GM12878 (cell line): ENCODE data around the gene IRS1. TPM values are rescaled to one million over a fixed set of nuclear protein-coding genes. Genes with fewer than 3 reads are reported as not detected.

Experiments used
- ATAC-seq: fragments of 200-7000 bp; cut with Tn5 transposase; 3 replicates; pipeline ENCODE4 v1.9.1; 2020; ENCODE audit warnings: mild to moderate bottlenecking, moderate library complexity
- BruUV-seq: library from RNA; stranded (reverse); fragments of 400-500 nt; replicated peaks from 2 replicates; lab custom pipeline; 2021; lab: Mats Ljungman, UMichigan
- CTCF ChIA-PET: fragments of 300-600 bp; sonication (Branson Sonifier 250); formaldehyde crosslinking; extraction: SDS; loops from one replicate; lab custom pipeline; 2021; ENCODE audit warnings: inconsistent platforms; lab: Yijun Ruan, JAX
- POLR2A ChIA-PET: fragments of 350-600 bp; formaldehyde crosslinking; extraction: SDS; loops from one replicate; lab custom pipeline; 2021; ENCODE audit warnings: inconsistent platforms; lab: Charles Lee
- RAD21 ChIA-PET: fragments of 300-600 bp; sonication (Branson Sonifier 250); formaldehyde crosslinking; loops from one replicate; lab custom pipeline; 2023; ENCODE audit warnings: antibody characterized with exemption; ENCODE audit not compliant: unreplicated experiment; lab: Charles Lee
- SMC1A ChIA-PET: fragments of 300-600 bp; sonication (Branson Sonifier 250); formaldehyde crosslinking; loops from one replicate; lab custom pipeline; 2023; ENCODE audit not compliant: unreplicated experiment, uncharacterized antibody; lab: Charles Lee
- DNase-seq: peaks from one replicate; pipeline ENCODE4 v3.0.0-alpha.2; 2011; ENCODE audit warnings: low read depth, low spot score
- FAIRE-seq: peaks from 3 replicates; lab custom pipeline; 2011; peaks lifted over from hg19 to GRCh38; lab: Jason Lieb, UNC
- H2AFZ ChIP-seq: 2 replicates; pipeline ENCODE4 v1.6.0; 2011; ENCODE audit warnings: low read depth, low read length, control low read depth; ENCODE audit not compliant: control insufficient read depth
- H3K27ac ChIP-seq: 2 replicates; pipeline ENCODE4 v1.5.1; 2011; ENCODE audit warnings: control low read depth; ENCODE audit not compliant: control insufficient read depth, insufficient read depth
- H3K27me3 ChIP-seq, 2 experiments: replicated peaks in 1 of 2; 2 replicates each; pipeline versions ENCODE4 v1.6.0 to v1.6.1; 2011; ENCODE audit warnings: low read length in 1 of 2; ENCODE audit not compliant: control insufficient read depth in 2 of 2, insufficient read depth in 2 of 2
- H3K36me3 ChIP-seq, 2 experiments: 2 replicates each; pipeline ENCODE4 v1.5.1; 2011; ENCODE audit warnings: low read length in 1 of 2; ENCODE audit not compliant: control insufficient read depth in 2 of 2, insufficient read depth in 2 of 2
- H3K4me1 ChIP-seq: 2 replicates; pipeline ENCODE4 v1.6.1; 2011; ENCODE audit warnings: mild to moderate bottlenecking, low read length, moderate library complexity, mixed read lengths; ENCODE audit not compliant: control insufficient read depth, insufficient read depth
- H3K4me2 ChIP-seq: 2 replicates; pipeline ENCODE4 v1.6.0; 2011; ENCODE audit warnings: control low read depth; ENCODE audit not compliant: control insufficient read depth, insufficient read depth
- H3K4me3 ChIP-seq: fragments of 200-600 bp; sonication (generic); 2 replicates; pipeline ENCODE4 v1.5.1; 2016
- H3K79me2 ChIP-seq: 2 replicates; pipeline ENCODE4 v1.6.0; 2011; ENCODE audit warnings: low read length; ENCODE audit not compliant: control insufficient read depth, insufficient read depth
- H3K9ac ChIP-seq: 2 replicates; pipeline ENCODE4 v1.8.0; 2011; ENCODE audit warnings: low read length, control low read depth, mixed read lengths; ENCODE audit not compliant: control insufficient read depth, insufficient read depth
- H3K9me3 ChIP-seq: replicated peaks from 3 replicates; pipeline ENCODE4 v1.5.1; 2011; ENCODE audit warnings: mild to moderate bottlenecking, low read length; ENCODE audit not compliant: control insufficient read depth, insufficient read depth
- H4K20me1 ChIP-seq: 2 replicates; pipeline ENCODE4 v1.6.0; 2011; ENCODE audit not compliant: control insufficient read depth, insufficient read depth
- BCL11A ChIP-seq: IDR thresholded peaks from 2 replicates; pipeline ENCODE4 v1.6.1; 2011; ENCODE audit warnings: low read depth, low read length
- BRCA1 ChIP-seq: IDR thresholded peaks from 2 replicates; pipeline ENCODE4 v1.6.1; 2011; ENCODE audit warnings: low read depth, low read length, improper control_type of control experiment
- CHD1 ChIP-seq: IDR thresholded peaks from 2 replicates; pipeline ENCODE4 v1.6.1; 2012; ENCODE audit warnings: low read depth, low read length, improper control_type of control experiment
- IKZF1 ChIP-seq: fragments of 450-650 bp; conservative IDR thresholded peaks from 2 replicates; pipeline ENCODE4 v1.6.1; 2017; ENCODE audit warnings: antibody characterized with exemption, mild to moderate bottlenecking
- MEF2B ChIP-seq: fragments of 450-650 bp; IDR thresholded peaks from 2 replicates; pipeline ENCODE4 v1.6.1; 2018; ENCODE audit warnings: mild to moderate bottlenecking, moderate library complexity; ENCODE audit not compliant: partially characterized antibody, poor library complexity, severe bottlenecking
- MLLT1 ChIP-seq: fragments of 450-650 bp; IDR thresholded peaks from 2 replicates; pipeline ENCODE4 v1.6.1; 2016; ENCODE audit warnings: mild to moderate bottlenecking
- NFIC ChIP-seq: IDR thresholded peaks from 2 replicates; pipeline ENCODE4 v1.6.1; 2012; ENCODE audit warnings: low read depth, mild to moderate bottlenecking, inconsistent platforms, low read length, moderate library complexity
- PAX8 ChIP-seq: fragments of 450-650 bp; IDR thresholded peaks from 2 replicates; pipeline ENCODE4 v1.6.1; 2017; ENCODE audit warnings: mild to moderate bottlenecking, moderate library complexity
- RB1 ChIP-seq: fragments of 450-650 bp; formaldehyde crosslinking; IDR thresholded peaks from 2 replicates; pipeline ENCODE4 v1.6.1; 2017; ENCODE audit warnings: mild to moderate bottlenecking, borderline replicate concordance
- RCOR1 ChIP-seq: conservative IDR thresholded peaks from 2 replicates; pipeline ENCODE4 v1.6.1; 2012; ENCODE audit warnings: low read depth, low read length, improper control_type of control experiment
- RFX5 ChIP-seq: IDR thresholded peaks from 2 replicates; pipeline ENCODE4 v1.6.1; 2011; ENCODE audit warnings: low read depth, low read length, improper control_type of control experiment
- RUNX3 ChIP-seq: IDR thresholded peaks from 2 replicates; pipeline ENCODE4 v1.6.1; 2012; ENCODE audit warnings: low read length, inconsistent platforms
- SMC3 ChIP-seq: IDR thresholded peaks from 2 replicates; pipeline ENCODE4 v1.6.1; 2011; ENCODE audit warnings: low read length, improper control_type of control experiment, borderline replicate concordance
- TAF1 ChIP-seq: IDR thresholded peaks from 2 replicates; pipeline ENCODE4 v1.6.1; 2011; ENCODE audit warnings: mild to moderate bottlenecking, low read depth, low read length, borderline replicate concordance
- TCF12 ChIP-seq: IDR thresholded peaks from 2 replicates; pipeline ENCODE4 v1.6.1; 2011; ENCODE audit warnings: low read depth, mild to moderate bottlenecking, low read length
- ZBTB11 ChIP-seq: fragments of 450-650 bp; formaldehyde crosslinking; IDR thresholded peaks from 2 replicates; pipeline ENCODE4 v1.5.0; 2022; ENCODE audit warnings: mild to moderate bottlenecking, missing genetic modification characterization
- ZNF24 ChIP-seq: fragments of 450-650 bp; IDR thresholded peaks from 2 replicates; pipeline ENCODE4 v1.6.1; 2017; ENCODE audit warnings: antibody characterized with exemption, mild to moderate bottlenecking
- ZNF274 ChIP-seq: IDR thresholded peaks from one replicate; pipeline ENCODE4 v1.8.0; 2011; ENCODE audit not compliant: insufficient read length, insufficient read depth
- ZSCAN29 ChIP-seq: fragments of 450-650 bp; IDR thresholded peaks from 2 replicates; pipeline ENCODE4 v1.6.1; 2017; ENCODE audit warnings: mild to moderate bottlenecking, moderate library complexity
- in situ Hi-C: fragments of 300-500 bp; cut with MboI; formaldehyde crosslinking; loops from 9 replicates; pipeline ENCODE4 v1.14.3; 2018; ENCODE audit warnings: mixed read lengths
- intact Hi-C: fragments of 100-400 bp; cut with micrococcal nuclease; formaldehyde crosslinking; loops from one replicate; pipeline ENCODE4 v1.14.2; 2022; ENCODE audit not compliant: unreplicated experiment
- polyA plus RNA-seq, 11 experiments: library from polyadenylated mRNA; depleted of rRNA in 4 of 11; unstranded in 6 of 11; stranded (reverse) in 5 of 11; fragments of >200 nt; fragmentation: Nextera tagmentation in 4 of 11; fragmentation: Illumina TruSeq in 1 of 11; extraction: Ambion mirVana in 4 of 11; extraction: Trizol in 1 of 11; gene quantifications; 1 replicate in 1 of 11; 2 replicates in 10 of 11; pipeline versions ENCODE4 v1.2.1 to v1.2.3, GENCODE V29; 2011 to 2016; ENCODE audit warnings: inconsistent platforms in 2 of 11, missing spikeins in 2 of 11, low read depth in 1 of 11
- total RNA-seq, 4 experiments: library from RNA; depleted of rRNA in 3 of 4; stranded (reverse); fragments of >200 nt in 3 of 4; fragmentation: Illumina TruSeq in 1 of 4; extraction: Trizol in 1 of 4; gene quantifications; 2 replicates each; pipeline versions ENCODE4 v1.2.1 to v1.2.3, GENCODE V29; 2013 to 2021
- TF ChIP-seq, protein P1 (sequence below): IDR thresholded peaks from 2 replicates; pipeline ENCODE4 v1.6.1; 2012; ENCODE audit warnings: mild to moderate bottlenecking, low read depth, low read length

Gene IRS1
- total and polyA plus RNA-seq, 10 of the 15 experiments (the other 5 are each of a cell fraction or from before 2014, with no cell fraction given) = 0.03 to 1.7 (median 0.34) TPM

DNA sequence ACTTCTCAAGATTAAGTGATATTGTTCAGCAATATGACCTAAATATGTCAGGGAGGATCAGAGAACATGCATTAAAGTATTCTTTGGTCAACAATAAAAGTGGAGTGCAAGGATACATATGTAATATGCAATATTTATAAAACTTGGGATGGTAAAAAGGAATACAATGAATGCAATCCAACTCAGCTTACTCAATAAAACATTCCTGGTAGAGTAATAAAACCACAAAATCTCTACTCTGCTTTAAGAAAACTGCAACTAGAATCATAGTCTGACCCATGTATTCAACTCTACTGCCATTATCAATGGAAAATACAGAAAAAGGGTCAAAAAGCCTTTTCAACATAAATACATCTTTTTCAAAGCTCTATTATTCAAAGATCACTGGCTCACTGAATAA lies 11.6 kb downstream of the IRS1 start:
- intact Hi-C loops = no loop called here
- CTCF ChIA-PET = interaction anchor here (1.0 to 4.4 kb wide), 5 partner anchors 10 to 197 kb away, joined by 3 to 16 read pairs (median 6); partner anchors contain the start of gene IRS1
- Histone ChIP-seq H3K27ac (no peak overlapping the region), H3K36me3 (no peaks in the 10 kb centered on the region), H4K20me1 (no peaks in the 10 kb centered on the region), H2AFZ (no peak overlapping the region), H3K9ac (no peak overlapping the region), H3K4me1 (peaks cover 6% of the 10 kb centered on the region), H3K4me3 (no peak overlapping the region), H3K27me3 (no peaks in the 10 kb centered on the region), H3K79me2 (no peaks in the 10 kb centered on the region), H3K9me3 (no peaks in the 10 kb centered on the region), H3K4me2 (no peak overlapping the region)
- SMC1A ChIA-PET = interaction anchor here (0.8 to 5.3 kb wide), 3 partner anchors 15 to 521 kb away, joined by 3 to 26 read pairs (median 8); no protein-coding TSS in a partner anchor
- in situ Hi-C loops = no loop called here
- POLR2A ChIA-PET = no interaction called here
- no peak for FAIRE-seq
- no peak for ATAC-seq
- BruUV-seq = no TSS peak
- TF ChIP-seq ZNF24 (no peak), ZBTB11 (CRISPR knock-in tag) (no peak), TCF12 (no peak), SMC3 (no peak), MEF2B (no peak), NFIC (no peak), TAF1 (no peak), RCOR1 (no peak), ZSCAN29 (no peak), IKZF1 (no peak), ZNF274 (no peak), PAX8 (no peak), MLLT1 (no peak), BCL11A (no peak), RB1 (no peak), RFX5 (no peak), CHD1 (no peak), BRCA1 (no peak), RUNX3 (no peak)
- TF ChIP-seq, protein P1, sequence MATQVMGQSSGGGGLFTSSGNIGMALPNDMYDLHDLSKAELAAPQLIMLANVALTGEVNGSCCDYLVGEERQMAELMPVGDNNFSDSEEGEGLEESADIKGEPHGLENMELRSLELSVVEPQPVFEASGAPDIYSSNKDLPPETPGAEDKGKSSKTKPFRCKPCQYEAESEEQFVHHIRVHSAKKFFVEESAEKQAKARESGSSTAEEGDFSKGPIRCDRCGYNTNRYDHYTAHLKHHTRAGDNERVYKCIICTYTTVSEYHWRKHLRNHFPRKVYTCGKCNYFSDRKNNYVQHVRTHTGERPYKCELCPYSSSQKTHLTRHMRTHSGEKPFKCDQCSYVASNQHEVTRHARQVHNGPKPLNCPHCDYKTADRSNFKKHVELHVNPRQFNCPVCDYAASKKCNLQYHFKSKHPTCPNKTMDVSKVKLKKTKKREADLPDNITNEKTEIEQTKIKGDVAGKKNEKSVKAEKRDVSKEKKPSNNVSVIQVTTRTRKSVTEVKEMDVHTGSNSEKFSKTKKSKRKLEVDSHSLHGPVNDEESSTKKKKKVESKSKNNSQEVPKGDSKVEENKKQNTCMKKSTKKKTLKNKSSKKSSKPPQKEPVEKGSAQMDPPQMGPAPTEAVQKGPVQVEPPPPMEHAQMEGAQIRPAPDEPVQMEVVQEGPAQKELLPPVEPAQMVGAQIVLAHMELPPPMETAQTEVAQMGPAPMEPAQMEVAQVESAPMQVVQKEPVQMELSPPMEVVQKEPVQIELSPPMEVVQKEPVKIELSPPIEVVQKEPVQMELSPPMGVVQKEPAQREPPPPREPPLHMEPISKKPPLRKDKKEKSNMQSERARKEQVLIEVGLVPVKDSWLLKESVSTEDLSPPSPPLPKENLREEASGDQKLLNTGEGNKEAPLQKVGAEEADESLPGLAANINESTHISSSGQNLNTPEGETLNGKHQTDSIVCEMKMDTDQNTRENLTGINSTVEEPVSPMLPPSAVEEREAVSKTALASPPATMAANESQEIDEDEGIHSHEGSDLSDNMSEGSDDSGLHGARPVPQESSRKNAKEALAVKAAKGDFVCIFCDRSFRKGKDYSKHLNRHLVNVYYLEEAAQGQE = no peak
- DNase-seq = no peak
- RAD21 ChIA-PET = interaction anchor here (1.6 kb wide), 1 partner anchor 15 kb away, joined by 4 read pairs; no protein-coding TSS in a partner anchor
